ENCODE data around the gene SMAP2.
"Not testable (repeated sequence)": the region's sequence is repeated elsewhere in the genome, so short reads cannot be mapped to it uniquely, and the experiment has no call there.

SMAP2 gene

DNA sequence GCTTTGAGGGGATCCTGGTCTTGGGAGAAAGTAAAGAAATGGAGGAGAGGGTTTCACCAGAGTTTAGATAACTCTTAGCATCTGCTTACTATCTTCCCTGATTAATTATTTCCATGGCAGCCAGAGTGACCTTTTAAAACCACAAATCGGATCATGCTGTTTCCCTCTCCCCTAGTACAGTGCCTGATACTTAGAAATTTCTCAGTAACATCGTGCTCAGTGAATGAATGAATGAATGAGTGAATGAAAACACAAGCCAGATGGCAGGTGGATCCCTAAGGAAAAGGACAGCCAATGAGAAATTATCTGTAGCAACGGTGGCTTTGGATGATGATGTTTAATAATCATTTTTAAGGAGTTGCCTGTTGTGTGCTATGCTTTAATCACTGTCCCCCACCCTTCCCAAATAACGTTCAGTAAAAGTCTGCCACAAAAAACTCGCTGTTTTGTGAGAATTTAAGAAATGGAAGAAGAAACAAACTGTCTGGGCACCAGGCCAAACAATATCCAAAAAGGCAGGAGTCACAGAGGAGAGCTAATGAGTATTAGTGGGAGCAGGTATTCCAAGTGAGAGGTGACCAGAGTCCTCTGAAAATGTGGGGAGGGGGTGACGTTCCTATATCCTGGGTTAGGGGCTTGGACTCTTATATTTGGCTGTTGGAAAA is 737 bp upstream of the SMAP2 start:
- no peak for DNase-seq (ENCODE audit: low spot score)

GRCh38 chr1:40377512-40377911 is 4.0 kb downstream of the SMAP2 start:
- DNase-seq (ENCODE audit: low spot score) = no peak

GRCh38 chr1:40379785-40380452 is 6.4 kb downstream of the SMAP2 start:
- DNase-seq (ENCODE audit: low spot score) = no peak

GRCh38 chr1:40380817-40381216 is 7.3 kb downstream of the SMAP2 start:
- DNase-seq (ENCODE audit: low spot score) = no peak

DNA sequence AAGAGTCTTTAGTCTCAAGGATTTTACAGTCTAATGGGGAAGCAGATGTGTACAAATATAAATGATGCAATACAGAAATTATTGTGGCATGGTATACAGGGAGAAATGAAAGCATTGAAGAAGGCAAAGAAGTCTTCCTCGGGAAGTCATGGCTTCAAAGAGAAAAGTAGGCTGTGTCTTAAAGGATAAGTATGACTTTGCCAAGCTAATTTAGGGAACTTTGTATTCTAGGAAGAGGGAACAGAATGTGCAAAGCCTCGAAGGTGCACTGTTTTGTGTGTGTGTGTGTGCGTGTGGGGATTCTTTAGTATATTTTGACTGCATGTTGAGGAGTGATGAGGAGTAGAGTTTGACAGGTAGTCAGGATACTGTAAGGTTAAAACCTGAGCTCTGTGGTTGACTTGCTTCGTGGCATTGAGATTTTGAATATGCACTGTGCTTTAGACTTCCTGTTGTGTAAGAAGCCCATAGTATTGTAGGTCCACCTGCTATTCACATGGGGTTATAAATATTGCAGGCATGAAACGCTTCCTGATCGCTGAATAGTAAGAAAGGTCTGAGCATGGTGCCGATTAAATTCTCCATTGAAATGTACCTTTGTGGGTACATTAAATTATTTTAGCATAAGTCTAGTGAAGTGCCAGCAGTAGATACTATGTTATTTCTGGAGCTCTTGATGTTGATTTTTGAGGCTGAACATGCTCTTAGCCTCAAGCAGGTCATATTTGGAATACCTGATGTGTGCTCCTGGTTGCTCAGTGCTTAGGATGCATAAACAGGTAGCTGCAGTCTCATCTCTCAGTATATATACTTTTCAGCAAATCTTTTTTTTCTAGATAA is 8.0 kb downstream of the SMAP2 start:
- no peak for DNase-seq (ENCODE audit: low spot score)

DNA sequence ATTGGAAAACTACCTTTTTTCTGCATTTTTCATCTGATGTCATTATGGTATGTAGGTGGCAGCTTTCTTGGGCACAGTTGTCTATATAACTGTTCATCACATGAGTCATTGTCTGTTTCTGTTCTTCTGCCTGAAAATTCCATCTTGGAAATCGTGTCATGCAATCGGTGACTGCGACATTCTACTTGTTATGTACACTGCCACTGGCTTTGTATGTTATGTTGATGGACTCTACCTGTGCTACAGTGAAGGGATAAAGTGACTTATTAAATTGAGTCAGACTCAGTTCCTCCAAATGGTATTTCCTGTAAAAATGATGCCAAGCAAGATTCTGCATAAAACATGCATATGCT is 8.6 kb downstream of the SMAP2 start:
- DNase-seq (ENCODE audit: low spot score) = no peak

DNA sequence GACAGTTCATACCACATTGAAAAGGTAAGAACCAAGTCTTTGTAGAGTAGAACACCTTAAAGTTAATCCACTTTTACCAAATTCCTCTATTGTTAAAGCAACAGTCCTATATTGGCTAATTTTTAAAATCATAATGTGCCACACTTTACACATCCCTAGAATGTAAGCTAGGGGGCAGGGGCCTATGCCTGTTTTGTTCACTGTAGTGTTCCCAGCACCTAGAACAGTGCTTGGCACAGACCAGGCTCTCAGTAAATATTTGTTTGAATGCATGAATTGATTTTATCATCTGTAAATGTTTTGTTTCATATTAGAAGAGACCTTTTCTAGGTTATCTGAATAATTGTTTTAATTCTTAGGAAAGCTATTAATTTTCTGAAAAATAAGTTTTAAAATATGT is 9.1 kb downstream of the SMAP2 start:
- no peak for DNase-seq (ENCODE audit: low spot score)

GRCh38 chr1:40383095-40383487 is 9.6 kb downstream of the SMAP2 start:
- DNase-seq (ENCODE audit: low spot score) = no peak

DNA sequence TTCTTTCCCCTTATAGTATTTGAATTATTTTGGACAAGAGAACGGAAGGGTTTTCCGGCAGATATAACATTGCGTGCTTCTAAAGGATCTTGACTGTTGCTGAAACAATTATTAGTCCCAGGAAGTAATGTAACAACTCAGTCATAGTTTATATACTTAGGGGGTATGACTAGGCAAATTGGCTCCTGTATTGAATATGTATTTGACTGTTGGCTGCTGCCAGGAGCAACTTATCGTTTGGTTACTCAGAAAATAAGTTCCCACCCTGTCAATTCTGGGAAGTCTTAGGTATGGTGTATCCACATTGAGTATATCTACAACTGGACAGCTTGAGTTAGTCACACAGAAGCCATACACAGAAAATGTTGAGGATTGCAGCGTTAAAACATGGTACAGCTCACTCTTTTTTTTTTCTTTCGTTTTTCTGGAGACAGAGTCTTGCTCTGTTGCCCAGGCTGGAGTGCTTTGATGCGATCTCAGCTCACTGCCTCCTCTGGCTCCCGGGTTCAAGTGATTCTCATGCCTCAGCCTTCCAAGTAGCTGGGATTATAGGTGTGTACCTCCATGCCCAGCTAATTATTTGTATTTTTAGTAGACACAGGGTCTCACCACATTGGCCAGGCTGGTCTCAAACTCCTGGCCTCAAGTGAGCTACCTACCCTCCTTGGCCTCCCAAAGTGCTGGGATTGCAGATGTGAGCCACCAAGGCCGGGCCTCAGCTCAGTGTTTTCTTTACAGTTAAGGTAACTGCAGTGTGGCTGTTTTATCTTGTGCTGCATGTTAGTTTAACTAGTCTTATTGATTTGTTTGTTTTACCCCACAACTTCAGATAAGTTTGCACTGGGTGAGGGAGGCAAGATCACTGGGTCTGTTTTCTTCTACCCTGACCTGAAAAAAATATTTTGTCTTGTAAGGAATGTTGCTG is 10.2 kb downstream of the SMAP2 start:
- no peak for DNase-seq (ENCODE audit: low spot score)

- DNase-seq (ENCODE audit: low spot score) = no peak
These were observed 10.9 kb downstream of the SMAP2 start for GRCh38 chr1:40384413-40384762.

- DNase-seq (ENCODE audit: low spot score) = no peak
These were observed 11.4 kb downstream of the SMAP2 start for GRCh38 chr1:40384887-40385286.

GRCh38 chr1:40385437-40386358 is 12.2 kb downstream of the SMAP2 start:
- no peak for DNase-seq (ENCODE audit: low spot score)

- DNase-seq (ENCODE audit: low spot score) = no peak
These were observed 12.8 kb downstream of the SMAP2 start for GRCh38 chr1:40386359-40386723.

DNA sequence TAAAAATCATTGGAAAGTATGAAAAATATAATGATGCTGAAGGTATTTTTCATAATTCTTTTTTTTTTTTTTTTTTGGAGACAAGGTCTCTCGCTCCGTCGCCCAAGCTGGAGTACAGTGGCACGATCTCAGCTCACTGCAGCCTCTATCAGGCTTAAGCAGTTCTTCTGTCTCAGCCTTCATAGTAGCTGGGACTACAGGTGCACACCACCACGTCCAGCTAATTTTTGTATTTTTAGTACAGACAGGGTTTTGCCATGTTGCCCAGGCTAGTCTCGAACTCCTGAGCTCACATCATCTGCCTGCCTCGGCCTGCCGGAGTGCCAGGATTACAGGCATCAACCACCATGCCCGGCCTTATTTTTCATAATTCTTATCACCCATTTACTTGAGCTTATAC is 13.3 kb downstream of the SMAP2 start:
- no peak for DNase-seq (ENCODE audit: low spot score)

- not testable (repeated sequence) for DNase-seq (ENCODE audit: low spot score)
These were observed 14.1 kb downstream of the SMAP2 start for GRCh38 chr1:40387381-40388306.

DNA sequence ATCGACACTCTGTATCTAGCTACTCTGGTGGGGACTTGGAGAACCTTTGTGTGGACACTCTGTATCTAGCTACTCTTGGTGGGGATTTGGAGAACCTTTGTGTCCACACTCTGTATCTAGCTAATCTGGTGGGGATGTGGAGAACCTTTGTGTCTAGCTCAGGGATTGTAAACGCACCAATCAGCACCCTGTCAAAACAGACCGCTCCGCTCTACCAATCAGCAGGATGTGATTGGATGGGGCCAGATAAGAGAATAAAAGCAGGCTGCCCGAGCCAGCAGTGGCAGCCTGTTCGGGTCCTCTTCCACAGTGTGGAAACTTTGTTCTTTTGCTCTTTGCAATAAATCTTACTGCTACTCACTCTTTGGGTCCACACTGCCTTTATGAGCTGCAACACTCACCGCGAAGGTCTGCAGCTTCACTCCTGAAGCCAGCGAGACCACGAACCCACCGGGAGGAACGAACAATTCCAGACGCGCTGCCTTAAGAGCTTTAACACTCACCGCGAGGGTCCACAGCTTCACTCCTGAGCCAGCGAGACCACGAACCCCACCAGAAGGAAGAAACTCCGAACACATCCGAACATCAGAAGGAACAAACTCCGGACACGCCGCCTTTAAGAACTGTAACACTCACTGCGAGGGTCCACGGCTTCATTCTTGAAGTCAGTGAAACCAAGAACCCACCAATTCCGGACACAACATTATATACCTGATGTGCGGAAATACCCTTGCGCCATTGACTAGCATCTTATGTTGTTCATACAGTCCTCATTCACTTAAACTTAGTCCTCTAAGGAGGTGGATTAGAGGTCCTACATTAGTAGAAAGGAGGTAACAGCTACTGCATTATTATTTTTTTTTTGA is 15.2 kb downstream of the SMAP2 start:
- DNase-seq (ENCODE audit: low spot score) = not testable (repeated sequence)

DNA sequence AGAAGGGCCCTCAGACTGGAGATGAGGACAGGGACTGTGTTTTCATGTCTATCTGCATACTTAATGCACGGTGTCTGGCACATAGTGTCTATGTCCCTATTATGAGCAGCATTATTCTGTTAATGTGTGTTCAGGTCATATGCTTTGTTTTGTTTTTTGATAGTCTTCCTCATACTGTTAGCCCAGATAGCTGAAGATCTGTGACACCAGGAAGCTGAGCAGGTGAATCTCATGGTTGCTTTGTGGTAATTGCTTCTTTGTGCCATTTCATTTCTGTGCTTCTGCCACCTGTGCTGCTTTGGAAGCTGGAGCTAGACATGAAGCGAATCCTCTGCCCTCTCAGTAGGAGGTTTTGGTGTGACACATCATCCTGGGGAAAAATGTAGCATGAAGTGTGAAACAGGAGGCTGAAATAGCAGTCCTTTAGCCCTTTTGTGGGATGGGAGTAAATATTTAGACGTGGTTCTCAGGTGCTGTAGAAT is 15.8 kb downstream of the SMAP2 start:
- DNase-seq (ENCODE audit: low spot score) = no peak

DNA sequence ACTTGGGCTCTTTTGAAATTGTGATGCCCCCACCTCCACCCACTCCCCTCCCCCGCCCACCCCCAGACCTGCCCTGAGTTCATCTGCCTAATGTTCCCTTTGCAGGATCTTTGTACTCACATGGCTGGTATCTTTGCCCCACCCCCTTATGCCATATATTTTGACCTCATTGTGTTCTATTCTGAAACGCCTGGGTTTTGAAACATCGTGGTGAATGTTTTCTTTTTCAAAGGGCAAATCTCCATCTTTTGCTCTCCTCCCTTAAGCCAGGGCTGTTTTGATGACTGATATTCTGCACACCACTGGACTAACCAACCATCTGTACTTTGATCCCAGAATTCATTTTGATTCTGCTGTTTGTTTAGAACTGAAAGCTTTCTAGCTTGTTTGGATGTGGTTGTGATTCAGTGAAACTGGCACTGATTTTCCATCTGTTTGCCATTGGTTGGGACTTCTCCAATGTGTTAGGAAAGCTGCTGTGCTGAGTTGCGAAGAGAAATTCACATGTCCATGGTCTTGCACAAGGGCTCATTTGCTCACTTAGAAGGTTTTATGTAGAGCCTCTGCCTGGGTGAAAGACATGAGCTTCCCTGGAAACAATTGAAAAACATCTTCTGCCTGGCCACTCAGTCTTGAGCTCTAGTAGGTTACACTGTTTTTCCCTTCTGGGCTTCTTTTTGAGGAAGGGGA is 16.5 kb downstream of the SMAP2 start:
- DNase-seq (ENCODE audit: low spot score) = no peak

Measured in RKO (cell line).